NCI-H1436 treated with DMSO at 0.1 percent for 48 hours (cell line): ENCODE results near the gene IP6K3.

Source experiments
- DNase-seq: peaks from one replicate; lab custom pipeline; 2025; lab: John Stamatoyannopoulos, UW

Gene IP6K3

DNA sequence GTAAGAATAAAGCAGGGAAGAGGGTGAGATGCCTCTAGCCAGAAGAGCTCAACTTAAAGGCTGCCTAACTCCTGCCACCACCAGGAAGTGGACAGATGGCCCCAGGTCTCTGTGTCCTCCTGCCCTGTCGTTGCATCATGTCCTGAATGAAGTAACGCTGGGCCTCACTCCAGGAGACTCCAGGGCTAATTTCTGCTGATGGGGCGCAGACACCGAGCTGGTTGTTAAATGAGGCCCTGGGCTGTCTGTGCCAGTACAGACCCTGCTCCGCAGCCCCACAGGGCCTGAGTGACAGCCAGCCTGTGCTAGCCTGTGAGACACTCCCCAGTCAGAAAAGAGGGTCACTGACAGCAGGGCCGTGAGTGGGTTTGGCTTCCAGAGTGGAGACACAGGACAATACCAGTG is 6.5 kb downstream of the IP6K3 start:
- DNase-seq, result no peak

DNA sequence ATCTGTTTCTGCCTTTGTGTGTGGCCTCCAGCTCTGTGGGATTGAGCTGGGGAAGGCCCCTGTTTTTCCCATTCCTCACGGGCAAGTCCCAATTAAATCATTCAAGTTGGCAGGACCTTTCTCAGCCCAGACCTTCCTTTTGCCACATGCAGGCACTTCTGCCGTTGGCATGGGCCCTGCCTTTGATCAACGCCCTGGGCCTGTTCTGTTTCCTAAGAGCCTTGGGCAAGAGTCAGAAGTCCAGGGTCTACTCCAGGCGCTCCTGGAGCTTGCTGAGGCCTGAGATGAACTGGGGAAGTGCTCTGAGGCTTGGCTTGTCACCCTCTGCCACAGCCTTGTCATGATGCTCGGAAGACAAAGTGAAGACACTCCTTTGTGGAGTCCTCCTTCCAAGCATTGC is 7.1 kb downstream of the IP6K3 start:
- DNase-seq, result no peak

DNA sequence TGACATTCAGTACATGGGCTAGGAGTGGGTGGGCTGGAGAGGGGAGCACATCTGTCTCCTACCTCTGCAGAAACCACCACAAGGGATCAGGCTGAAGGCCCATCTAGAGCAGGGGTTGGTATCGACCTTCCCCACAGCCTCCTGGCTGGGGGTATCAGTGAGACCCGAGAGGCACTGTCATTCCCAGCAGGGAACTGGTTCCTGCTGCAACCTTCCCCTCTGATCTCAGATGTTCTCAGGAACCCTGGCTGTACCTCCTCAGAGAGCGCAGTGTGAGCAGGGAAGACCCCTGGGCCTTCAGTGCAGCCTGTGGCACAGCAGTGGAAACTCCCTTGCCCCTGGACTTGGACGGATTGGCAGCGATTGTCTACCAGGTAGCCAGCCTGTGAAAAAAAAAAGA is 7.8 kb downstream of the IP6K3 start:
- DNase-seq, result no peak

DNA sequence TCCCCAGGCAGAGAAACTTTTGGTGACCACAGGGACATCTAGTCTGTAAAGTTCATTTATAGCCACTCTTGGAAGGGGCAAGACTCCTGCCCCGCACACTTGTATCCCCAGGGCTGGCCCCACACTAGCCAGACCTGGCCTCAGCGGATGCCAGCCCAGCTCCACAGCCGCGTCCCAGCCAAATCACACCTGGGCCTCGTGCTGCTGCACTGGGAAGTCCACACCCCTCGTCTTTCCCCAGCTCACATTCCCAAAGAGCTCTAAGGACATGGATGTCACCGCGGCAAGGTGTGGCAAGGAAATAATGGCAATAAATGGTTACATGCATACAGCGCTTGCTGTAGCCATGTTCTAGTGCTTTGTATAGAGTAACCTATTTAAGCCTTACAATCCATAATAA is 8.6 kb downstream of the IP6K3 start:
- DNase-seq, result no peak

DNA sequence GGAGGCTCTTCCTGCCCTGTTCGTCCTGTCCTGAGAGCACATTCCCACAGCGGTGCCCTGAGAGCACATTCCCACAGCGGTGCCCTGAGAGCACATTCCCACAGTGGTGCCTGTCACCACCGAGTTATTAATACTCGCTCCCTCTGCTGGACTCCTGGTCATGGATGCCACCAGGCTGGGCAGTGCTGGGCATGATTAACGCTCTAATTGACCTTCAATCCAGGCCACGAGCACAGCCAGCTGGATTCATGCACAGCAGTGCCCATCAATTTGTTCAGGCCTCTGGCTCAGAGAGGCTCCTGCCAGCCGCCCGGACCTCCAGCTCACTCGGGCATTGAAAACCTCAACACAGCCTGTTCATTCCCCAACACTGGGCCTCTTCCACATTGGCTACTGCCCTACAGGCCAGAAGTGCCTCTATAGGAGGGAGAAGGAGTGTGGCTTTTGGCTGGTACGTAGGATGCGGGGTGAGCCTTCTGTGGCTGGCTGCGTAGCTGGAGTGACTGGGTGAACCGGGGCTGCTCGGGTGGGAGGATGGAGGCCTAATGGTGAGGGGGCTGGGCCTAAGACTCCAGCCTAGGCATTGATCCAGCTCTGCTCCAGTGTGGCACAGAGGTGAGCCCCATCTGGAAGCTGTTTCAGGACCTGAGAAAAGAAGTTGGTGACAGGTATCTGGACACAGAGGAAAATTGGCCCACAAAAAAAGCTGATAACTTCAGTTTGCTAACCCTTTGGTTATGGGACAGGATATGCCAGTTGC is 9.3 kb downstream of the IP6K3 start:
- DNase-seq, result no peak

DNA sequence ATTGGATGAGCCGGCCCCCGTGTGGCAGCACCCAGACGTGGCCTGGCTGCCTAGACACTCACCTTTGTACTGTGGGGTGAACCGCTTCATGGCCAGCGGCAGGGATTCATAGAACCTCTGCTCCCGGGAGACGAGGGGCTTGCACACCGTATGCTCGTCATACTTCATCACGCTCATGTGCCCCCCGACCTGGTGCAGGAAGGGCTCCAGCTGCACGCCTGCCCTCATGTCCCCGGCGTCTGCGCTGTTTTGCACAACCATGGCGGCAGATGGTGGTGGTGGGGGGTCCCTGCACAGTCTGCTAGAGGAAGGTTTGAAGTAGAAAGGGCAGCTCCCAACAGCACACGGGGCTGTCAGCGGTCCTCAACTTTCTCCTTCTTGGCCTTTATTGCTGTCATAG is 11.5 kb downstream of the IP6K3 start:
- DNase-seq, result no peak

DNA sequence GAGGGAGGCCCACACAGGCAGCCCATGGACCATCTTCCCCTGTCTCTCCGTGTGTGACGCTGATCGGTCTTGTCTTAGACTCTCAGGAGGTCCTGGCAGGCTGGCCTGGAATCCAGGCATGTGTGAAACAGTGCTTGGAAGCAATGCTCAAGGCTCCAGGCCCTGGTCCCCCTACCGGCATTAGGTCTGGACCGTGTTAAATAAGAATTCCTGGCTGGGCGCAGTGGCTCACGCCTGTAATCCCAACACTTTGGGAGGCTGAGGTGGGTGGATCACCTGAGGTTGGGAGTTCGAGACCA is 13.0 kb downstream of the IP6K3 start:
- DNase-seq, result no peak

DNA sequence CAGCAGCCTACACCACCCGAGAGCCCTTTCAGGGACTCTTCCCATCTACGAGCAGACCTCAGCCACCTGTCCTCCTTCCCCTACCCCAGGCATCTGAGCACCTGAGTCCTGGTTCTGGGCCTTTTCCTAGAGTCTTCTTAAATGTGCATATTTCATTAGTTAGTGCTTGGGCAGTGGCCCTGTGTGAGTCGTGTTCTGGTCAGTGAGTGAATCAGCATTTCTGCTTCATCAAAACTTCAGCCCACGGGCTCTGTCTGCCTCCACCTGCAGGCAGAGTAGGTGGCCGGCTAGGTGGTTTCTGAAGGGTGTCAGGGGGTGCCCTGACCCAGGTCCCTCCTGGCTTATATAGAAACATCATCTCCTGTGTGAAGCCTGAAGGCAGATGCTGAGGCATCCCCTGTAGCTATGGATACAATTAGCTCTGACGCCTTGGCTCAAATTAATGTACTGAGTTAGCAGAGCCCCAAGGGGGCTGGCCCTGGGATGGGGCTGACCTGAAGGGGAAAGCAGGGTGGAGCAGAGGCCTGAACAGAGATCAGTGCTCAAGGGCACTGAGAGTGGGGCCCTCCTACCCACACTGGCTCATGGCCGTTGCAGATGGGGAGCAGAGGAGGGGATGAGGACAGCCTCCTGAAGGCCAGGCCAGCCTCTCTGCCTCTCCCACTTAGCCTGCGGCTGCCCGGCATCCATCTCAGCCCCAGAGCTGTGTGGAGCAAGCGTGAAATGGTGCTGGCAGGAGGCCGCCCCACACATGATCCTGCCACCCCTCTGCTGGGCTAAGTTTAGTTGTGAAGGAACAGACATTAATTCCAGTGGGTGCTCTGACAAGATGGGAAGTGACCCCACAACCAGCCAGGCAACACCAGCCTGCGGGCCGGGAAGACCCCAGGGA is 13.6 kb downstream of the IP6K3 start:
- no peak for DNase-seq

DNA sequence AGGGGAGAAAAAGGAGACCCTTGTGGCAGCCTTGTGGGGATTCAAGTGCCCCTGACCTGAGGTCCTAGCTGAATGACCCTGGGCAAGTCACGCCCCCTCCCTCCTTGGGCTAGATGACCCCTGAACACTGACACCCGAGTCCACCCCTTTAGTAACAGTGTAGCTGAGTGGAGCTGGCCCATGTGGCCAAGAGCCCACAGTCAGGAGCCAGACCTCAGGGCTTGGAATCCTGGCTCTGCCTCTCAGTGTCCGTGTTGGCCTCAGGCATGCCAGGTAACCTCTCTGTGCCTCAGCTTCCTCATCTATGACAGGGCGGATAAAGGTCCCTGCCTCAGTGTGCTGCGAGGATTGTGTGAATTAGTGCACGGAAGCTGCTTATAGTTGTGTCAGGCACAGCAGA is 14.3 kb downstream of the IP6K3 start:
- DNase-seq, result no peak

DNA sequence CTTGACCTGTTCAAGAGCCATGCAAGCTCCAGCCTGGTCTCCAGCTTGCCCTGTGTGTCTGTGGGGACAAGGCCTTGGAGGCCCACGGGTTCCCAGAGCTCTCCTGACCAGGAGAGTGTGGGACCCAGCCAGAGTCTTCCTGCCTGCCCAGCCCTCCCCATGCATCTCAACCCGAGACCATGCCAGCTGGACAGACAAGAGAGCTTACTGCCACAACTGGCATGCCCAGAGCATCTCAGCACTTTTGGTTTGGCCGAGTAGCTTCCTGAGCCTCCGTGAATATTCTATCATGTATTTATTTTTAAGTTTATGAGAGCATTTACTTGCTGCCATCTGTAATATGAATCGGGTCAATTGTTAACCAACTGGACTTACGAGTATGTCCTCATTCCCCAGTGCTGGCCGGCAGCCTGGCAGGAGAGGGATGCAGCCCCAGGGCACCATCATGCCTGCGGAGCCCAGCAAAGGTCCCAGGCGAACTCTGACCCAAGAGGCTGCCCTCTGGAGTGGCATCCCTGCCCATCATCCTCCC is 14.9 kb downstream of the IP6K3 start:
- DNase-seq, result no peak

DNA sequence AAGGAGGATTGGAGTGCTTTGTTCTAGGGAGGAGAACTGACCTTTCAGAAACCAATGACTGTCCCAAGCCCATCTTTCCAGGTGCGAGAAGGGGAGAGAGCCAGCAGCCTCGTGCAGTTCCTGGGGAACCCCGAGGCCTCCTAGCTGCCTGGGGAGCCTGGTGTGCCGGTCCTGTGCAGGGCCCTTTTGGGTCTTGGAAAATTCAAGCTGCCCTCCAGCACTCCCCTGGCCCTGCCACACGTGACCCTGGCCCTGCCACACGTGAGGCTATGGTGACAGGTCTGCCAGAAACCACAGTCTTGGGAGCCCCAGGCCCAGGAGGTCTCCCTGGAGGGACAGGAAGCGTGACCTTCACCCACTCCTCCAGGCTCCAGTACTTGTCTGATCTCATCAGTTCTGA is 15.7 kb downstream of the IP6K3 start:
- no peak for DNase-seq

DNA sequence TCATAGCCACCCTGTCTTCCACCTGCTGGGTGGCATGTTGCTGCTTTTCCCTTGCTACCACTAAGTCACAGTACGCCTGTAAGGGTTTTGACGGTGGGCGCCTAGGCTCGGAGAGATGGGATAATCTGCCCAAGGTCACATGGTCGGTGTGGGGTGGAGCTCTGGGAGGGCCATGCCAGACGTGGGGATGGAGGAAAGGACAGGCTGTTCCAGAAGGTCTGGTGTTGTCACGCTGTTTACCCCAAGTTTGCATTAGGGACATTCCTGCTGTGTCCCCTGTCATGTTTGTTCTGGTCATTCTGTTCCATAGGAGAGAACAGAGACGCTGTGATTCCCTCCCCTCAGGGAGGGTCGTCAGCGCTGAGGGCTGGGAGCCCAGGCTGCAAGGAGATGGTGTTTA is 16.1 kb downstream of the IP6K3 start:
- no peak for DNase-seq

DNA sequence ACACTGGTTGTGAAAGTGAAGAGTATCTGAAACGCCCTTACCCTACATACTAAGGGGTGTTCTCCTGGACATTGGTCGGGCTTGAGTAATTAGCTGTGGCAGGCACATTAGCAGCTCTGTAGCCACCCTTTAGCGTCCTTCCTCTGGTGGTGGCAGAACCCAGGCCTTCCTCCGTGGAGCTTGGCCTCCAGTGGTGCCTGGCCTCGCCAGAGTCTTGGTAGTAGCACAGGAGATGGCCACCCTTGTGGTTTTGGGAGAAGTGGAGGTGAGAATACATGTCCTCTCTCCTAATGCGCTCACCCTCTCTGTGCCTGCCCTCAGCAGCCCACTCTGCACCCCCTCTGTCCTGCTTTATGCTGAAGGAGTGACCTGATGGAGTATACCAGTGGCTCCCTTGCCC is 17.6 kb downstream of the IP6K3 start:
- DNase-seq, result no peak

DNA sequence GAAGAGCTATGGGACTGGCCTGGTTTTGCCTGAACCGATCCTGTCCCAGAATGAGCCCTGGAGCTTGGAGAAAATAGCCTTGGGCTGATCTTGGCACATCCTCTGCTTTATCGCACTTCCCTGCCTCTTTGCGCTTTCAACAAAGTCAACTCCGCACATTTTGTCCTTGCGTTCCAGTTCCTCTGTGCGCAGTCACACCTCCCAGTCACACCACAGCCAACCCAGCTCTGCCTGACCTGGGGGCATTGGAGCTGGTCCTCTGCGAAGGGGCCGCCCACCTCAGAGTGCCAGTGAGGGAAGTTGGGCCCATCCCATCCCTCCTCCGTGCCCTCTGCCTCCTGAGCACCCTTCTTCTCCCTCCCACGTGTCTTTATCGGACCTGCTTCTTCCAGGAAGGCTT is 18.3 kb downstream of the IP6K3 start:
- no peak for DNase-seq

DNA sequence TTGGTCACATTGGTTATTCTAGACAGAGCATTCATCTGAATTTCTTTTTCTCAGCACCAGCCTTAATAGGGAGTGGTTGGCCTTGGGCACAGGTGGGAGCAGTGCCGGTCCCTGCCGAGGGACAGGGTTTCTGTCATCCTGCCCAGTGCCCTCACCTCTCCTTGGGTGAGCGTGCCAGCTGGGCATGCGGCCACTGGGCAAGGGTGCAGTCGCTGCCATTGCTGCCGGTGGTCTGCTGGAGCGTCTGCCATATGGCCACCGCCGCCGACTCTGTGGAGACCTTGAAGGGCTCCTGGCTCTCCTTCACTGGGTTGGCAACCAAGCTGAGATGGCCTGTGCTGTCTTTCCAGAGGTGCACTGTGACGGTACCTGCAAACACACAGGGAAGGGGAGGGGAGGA is 18.8 kb downstream of the IP6K3 start:
- no peak for DNase-seq

DNA sequence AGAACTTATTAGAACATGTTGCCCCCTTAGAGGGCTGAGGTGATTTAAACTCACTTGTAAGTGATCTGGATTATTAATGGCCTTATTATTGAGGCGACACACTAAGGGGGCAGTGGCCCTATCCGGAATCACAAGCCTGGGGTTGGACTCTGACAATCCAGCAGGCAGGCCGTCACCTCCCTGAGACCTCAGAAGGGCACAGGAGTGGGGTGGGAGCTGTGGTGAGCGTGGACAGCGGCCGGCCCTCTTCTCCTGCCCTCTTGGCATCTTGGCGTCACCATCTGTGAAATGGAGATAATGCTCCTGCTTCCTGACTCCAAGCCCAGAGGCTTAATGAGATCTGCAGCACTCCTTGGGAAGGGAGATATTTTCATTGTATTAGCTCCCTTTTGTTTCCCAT is 19.6 kb downstream of the IP6K3 start:
- no peak for DNase-seq

DNA sequence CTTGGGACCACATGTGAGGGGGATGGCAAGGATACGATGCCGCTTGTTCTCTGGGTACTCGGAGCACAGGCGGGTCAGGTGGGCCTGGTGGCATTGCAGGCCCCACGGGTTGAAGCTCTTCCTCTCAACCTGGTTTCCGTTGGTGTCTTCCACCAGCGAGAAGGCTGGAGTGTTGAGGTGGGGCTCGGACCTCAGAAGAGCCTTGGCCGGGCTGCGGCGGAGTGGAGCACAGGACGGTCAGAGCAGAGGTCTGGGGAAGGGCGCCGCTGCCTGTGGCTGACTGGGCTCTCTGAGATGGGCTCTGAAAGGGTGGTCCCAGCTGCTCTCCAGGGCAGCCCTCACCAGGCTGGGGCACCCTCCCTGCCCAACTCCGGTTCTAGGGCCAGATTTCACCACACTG is 20.0 kb downstream of the IP6K3 start:
- DNase-seq, result no peak

DNA sequence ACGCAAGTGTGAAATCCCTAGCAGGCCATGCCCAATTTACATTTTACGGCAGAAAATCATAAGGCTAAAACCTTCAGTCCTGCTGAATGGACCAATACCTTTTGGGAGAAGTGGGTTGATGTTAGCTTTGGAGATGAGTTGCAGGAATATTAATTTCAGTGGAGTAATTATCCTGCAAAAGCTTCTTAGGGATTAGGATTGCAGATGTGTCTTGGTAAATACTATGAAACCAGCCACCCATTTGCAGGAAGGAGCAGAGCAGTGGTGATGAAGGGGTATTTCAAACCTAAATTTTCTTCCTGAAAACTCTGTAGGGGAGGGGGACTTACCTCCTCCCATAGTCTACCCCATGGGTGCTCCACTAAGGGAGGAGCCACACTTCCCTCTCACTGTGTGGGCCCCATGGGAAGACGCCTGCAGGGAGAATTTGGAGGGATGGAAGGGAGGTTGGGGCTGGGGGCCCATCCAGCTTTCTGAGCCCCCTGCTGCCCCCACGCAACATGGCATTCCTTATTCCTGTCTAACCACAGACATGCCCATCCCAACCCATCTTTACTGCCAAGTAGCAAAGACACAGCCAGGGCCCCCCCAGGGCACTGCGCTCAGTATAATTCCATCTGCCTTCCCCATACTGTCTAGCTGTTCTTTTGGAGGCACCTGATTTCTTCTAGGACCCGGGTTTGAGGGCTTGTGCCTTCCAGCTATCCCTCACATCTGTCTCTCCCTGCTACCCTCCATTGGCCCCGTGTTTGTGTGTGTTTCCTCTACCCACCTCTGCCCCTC is 20.6 kb downstream of the IP6K3 start:
- DNase-seq, result no peak

DNA sequence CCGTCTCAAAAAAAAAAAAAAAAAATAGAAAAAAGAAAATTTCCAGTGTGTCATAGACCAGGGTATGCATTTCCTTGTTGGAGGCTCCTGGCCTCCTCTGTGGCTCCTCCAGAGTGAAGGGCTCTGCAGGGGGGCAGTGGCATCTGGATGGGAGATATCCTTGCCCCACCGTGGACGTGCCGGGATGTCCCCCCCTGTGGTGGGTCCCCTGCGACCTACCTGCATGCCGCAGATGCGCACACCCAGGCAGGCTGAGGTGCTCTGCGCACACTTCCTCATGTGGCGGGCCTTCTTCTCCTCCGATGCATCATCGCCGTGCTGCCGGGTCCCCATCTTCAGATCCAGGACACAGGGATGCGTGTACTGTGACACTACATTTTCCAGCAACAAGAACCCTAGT is 21.5 kb downstream of the IP6K3 start:
- DNase-seq, result no peak

DNA sequence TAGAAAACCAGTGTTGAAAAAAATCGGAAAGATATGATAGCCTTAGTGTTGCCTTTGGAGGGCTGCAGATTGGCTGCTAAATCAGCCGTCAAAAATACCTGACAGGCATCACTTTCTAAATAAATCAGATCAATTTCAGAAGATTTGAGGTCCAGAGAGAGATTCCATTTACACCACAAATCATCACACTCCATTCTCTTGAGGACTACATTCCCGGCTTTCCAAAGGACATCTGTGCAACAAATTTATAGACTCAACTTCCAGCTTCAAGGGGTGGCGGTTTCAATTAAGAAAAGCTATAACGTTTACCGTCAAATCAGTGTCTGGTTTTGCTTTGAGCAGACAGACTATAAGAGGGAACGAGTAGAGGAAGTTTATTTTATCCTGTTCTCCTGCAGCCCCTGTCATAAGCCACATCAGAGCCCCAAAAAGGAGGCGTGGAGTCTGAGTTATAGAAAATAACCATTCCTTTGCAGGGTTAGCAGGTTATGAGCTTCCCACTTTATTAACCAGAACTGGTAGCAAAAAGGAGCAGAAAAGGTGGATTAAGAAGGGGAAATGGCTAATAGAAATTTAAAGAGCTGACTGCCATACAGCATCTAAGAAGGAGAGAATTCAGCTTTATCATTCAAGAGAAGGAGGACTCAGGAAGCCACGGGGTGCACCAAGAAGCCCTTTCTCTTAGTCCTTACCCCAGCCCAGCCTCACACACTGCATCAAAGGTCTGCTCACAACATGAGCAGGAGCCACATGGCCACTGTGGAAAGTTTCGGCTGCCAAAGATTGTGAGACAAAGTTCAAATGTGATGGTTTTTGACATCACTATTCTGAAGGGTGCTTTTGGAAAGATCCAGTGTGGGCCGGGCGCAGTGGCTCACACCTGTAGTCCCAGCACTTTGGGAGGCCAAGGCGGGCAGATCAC is 22.3 kb downstream of the IP6K3 start:
- no peak for DNase-seq

DNA sequence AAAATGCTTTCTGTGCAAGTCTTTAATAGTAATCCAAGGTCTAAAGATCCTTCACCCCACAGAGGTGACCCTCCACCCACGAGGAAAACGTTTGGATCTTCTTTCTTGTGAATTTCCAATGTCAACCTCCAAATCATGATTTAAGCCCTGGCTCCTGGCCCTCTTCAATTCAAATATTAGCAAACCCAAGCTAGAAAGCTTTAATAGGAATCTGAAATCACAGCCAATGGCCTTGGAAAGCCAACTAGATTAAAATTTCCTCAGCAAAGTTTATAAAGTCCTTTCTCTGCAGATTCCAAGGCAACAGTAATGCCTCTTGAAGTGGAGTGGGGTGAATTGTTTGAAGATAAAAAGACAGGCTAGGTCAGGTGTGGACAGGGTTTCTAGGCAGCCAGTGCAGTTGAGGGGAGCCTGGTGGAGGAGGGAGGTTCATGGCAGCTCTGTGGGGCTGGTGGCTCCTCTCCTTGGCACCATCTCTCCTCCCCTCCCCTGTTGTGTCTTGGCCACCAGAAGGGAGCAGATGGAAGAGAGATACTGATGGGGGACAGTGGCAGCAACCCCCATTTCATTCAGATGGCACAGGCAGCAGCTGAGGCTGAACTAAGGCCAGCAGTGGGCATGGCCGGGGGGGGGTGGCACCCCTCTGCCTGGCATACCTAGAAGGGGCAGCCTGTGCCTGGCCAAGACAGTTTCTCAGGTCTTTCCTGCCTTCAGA is 23.2 kb downstream of the IP6K3 start:
- no peak for DNase-seq
